Mesenchymal stem cell (in vitro differentiated cells and primary cell): ENCODE measurements around the gene VCAM1.

Experiments used
- DNase-seq: peaks from one replicate; pipeline ENCODE4 v3.0.0-alpha.2; 2013
- H2AFZ ChIP-seq: one replicate; pipeline ENCODE4 v1.6.1; 2013; ENCODE audit warnings: low read depth, mild to moderate bottlenecking, control low read depth, inconsistent platforms, low read length, moderate library complexity
- H2AK5ac ChIP-seq: 2 replicates; pipeline ENCODE4 v1.6.1; 2013; ENCODE audit warnings: low read length, moderate library complexity, mild to moderate bottlenecking, inconsistent platforms; ENCODE audit not compliant: severe bottlenecking
- H2BK120ac ChIP-seq: one replicate; pipeline ENCODE4 v1.6.1; 2013; ENCODE audit warnings: low read depth, mild to moderate bottlenecking, inconsistent platforms, low read length, moderate library complexity
- H2BK12ac ChIP-seq, 2 experiments: one replicate each; pipeline ENCODE4 v1.6.1; 2013; ENCODE audit warnings: inconsistent platforms in 2 of 2, low read length in 2 of 2, mild to moderate bottlenecking in 2 of 2, moderate library complexity in 2 of 2, control low read depth in 1 of 2
- H2BK15ac ChIP-seq: one replicate; pipeline ENCODE4 v1.6.1; 2013; ENCODE audit warnings: mild to moderate bottlenecking, low read depth, inconsistent platforms; ENCODE audit not compliant: poor library complexity, severe bottlenecking
- H2BK5ac ChIP-seq: 2 replicates; pipeline ENCODE4 v1.6.1; 2013; ENCODE audit warnings: low read depth, mild to moderate bottlenecking, low read length, control low read depth, inconsistent platforms; ENCODE audit not compliant: poor library complexity, severe bottlenecking
- H3K14ac ChIP-seq, 2 experiments: one replicate each; pipeline ENCODE4 v1.6.1; 2013; ENCODE audit warnings: inconsistent platforms in 2 of 2, low read length in 2 of 2, control low read depth in 1 of 2, mild to moderate bottlenecking in 1 of 2, moderate library complexity in 1 of 2
- H3K18ac ChIP-seq, 2 experiments: one replicate each; pipeline ENCODE4 v1.6.1; 2013; ENCODE audit warnings: inconsistent platforms in 2 of 2, low read length in 2 of 2, control low read depth in 1 of 2, low read depth in 1 of 2, mild to moderate bottlenecking in 1 of 2
- H3K23ac ChIP-seq, 2 experiments: one replicate each; pipeline ENCODE4 v1.6.1; 2013; ENCODE audit warnings: inconsistent platforms in 2 of 2, low read length in 2 of 2, mild to moderate bottlenecking in 2 of 2, moderate library complexity in 2 of 2, control low read depth in 1 of 2
- H3K27ac ChIP-seq: 2 replicates; pipeline ENCODE4 v1.5.1; 2013; ENCODE audit warnings: mild to moderate bottlenecking, moderate library complexity, low read length, control low read depth, inconsistent platforms; ENCODE audit not compliant: poor library complexity, severe bottlenecking
- H3K27me3 ChIP-seq, 2 experiments: 2 replicates each; pipeline versions ENCODE4 v1.6.1 to v1.7.0; 2013; ENCODE audit warnings: low read length in 2 of 2, mild to moderate bottlenecking in 2 of 2, moderate library complexity in 2 of 2, control low read depth in 1 of 2, inconsistent platforms in 1 of 2; ENCODE audit not compliant: control insufficient read depth in 1 of 2, insufficient read depth in 1 of 2
- H3K36me3 ChIP-seq, 2 experiments: 2 replicates each; pipeline versions ENCODE4 v1.6.1 to v1.7.0; 2013; ENCODE audit warnings: low read length in 2 of 2, control low read depth in 1 of 2, inconsistent platforms in 1 of 2, low read depth in 1 of 2, mild to moderate bottlenecking in 1 of 2; ENCODE audit not compliant: insufficient read depth in 2 of 2, control insufficient read depth in 1 of 2
- H3K4ac ChIP-seq, 2 experiments: one replicate each; pipeline ENCODE4 v1.6.1; 2013; ENCODE audit warnings: inconsistent platforms in 2 of 2, low read length in 2 of 2, mild to moderate bottlenecking in 2 of 2, moderate library complexity in 2 of 2, control low read depth in 1 of 2, low read depth in 1 of 2
- H3K4me1 ChIP-seq: 2 replicates; pipeline ENCODE4 v1.6.1; 2013; ENCODE audit warnings: low read depth, low read length, control low read depth; ENCODE audit not compliant: control insufficient read depth, insufficient read depth
- H3K4me2 ChIP-seq: 2 replicates; pipeline ENCODE4 v1.6.1; 2013; ENCODE audit warnings: low read length, mild to moderate bottlenecking, inconsistent platforms; ENCODE audit not compliant: poor library complexity, severe bottlenecking
- H3K4me3 ChIP-seq, 2 experiments: 2 replicates each; pipeline versions ENCODE4 v1.5.1 to v1.7.0; 2013; ENCODE audit warnings: low read length in 2 of 2, mild to moderate bottlenecking in 2 of 2, control low read depth in 1 of 2, low read depth in 1 of 2; ENCODE audit not compliant: insufficient read depth in 1 of 2
- H3K79me1 ChIP-seq: replicated peaks from 2 replicates; pipeline ENCODE4 v1.6.1; 2013; ENCODE audit warnings: mild to moderate bottlenecking, control low read depth, low read length, inconsistent platforms; ENCODE audit not compliant: poor library complexity, severe bottlenecking
- H3K9ac ChIP-seq: 2 replicates; pipeline ENCODE4 v1.7.0; 2013; ENCODE audit warnings: mild to moderate bottlenecking, low read length, moderate library complexity
- H3K9me3 ChIP-seq: 2 replicates; pipeline ENCODE4 v1.7.0; 2013; ENCODE audit warnings: mild to moderate bottlenecking, low read length; ENCODE audit not compliant: control insufficient read depth
- H4K8ac ChIP-seq: one replicate; pipeline ENCODE4 v1.6.1; 2013; ENCODE audit warnings: inconsistent platforms, mild to moderate bottlenecking, low read length, moderate library complexity
- H4K91ac ChIP-seq: one replicate; pipeline ENCODE4 v1.6.1; 2013; ENCODE audit warnings: mild to moderate bottlenecking, low read length, inconsistent platforms
- WGBS: methylation state at CpG from one replicate; pipeline ENCODE4 v1.1.7; 2013; ENCODE audit warnings: mixed read lengths; 5-methylcytosine and 5-hydroxymethylcytosine counted together

VCAM1 gene

DNA sequence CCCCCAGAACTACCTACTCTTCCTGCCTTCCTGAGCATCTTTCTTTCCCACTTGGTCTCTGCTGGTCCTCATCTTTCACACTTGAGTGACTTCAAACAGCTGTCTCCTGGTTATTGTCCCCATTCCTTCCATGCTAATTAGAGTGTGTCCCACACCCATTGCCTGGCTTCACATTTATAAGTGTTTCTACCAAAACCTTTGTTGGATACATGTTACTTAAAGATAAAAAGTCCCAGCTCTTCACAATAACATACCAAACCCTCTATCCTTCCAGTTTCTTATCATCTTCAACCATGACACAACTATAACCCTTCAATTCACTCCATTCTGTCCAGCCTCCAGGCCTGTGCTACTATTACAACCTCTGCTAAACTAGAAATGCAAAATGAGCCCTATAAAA is 41.0 kb downstream of the VCAM1 start:
- Histone ChIP-seq H3K14ac (no peak overlapping the region), H2BK5ac (no peak overlapping the region), H3K9ac (no peak overlapping the region), H3K4me1 (no peaks in the 10 kb centered on the region), H3K18ac (no peak overlapping the region), H3K4me3 (no peak overlapping the region), H3K27me3 (no peaks in the 10 kb centered on the region), H3K9me3 (no peaks in the 10 kb centered on the region), H4K8ac (no peak overlapping the region), H3K4me2 (no peak overlapping the region), H2BK120ac (no peak overlapping the region), H3K79me1 (no peaks in the 10 kb centered on the region), H3K27ac (no peak overlapping the region), H2BK12ac (no peak overlapping the region), H3K23ac (no peak overlapping the region), H2AK5ac (no peak overlapping the region), H2BK15ac (no peak overlapping the region), H3K4ac (no peak overlapping the region), H2AFZ (no peak overlapping the region), H4K91ac (no peak overlapping the region), H3K36me3 (no peaks in the 10 kb centered on the region)
- no peak for DNase-seq

DNA sequence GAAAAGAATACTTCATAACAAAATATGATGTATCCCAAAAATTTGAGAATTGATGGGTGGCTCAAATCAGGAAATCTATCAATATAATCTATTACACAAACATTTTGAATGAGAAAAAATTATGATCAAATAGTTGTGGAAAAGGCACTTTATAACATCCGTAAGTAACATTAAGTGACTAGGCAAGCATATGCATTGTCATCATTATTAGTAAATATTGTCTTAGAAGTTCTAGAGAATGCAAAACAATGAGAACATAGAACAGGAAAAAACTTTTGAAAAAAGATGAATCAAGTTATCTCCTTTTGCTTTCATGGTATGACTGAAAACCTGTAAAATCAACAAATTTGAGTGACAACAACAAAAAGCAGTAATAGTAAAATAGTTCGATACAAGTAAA is 42.9 kb downstream of the VCAM1 start:
- no peak overlapping the region for H2BK5ac ChIP-seq
- no CpG with 5 or more reads among the region's 2 CpGs for WGBS
- H3K18ac ChIP-seq = no peak overlapping the region
- no peak overlapping the region for H2BK12ac ChIP-seq
- no peaks in the 10 kb centered on the region for H3K79me1 ChIP-seq
- no peaks in the 10 kb centered on the region for H3K27me3 ChIP-seq
- no peaks in the 10 kb centered on the region for H3K4me1 ChIP-seq
- no peak overlapping the region for H2AK5ac ChIP-seq
- H3K27ac ChIP-seq = no peak overlapping the region
- H3K4ac ChIP-seq = no peak overlapping the region
- H2AFZ ChIP-seq = no peak overlapping the region
- DNase-seq = no peak
- no peaks in the 10 kb centered on the region for H3K9me3 ChIP-seq
- no peak overlapping the region for H3K14ac ChIP-seq
- no peak overlapping the region for H2BK120ac ChIP-seq
- H3K4me3 ChIP-seq = no peak overlapping the region
- no peak overlapping the region for H3K9ac ChIP-seq
- no peak overlapping the region for H3K23ac ChIP-seq
- no peak overlapping the region for H4K91ac ChIP-seq
- H4K8ac ChIP-seq = no peak overlapping the region
- no peaks in the 10 kb centered on the region for H3K36me3 ChIP-seq
- H3K4me2 ChIP-seq = no peak overlapping the region
- H2BK15ac ChIP-seq = no peak overlapping the region

DNA sequence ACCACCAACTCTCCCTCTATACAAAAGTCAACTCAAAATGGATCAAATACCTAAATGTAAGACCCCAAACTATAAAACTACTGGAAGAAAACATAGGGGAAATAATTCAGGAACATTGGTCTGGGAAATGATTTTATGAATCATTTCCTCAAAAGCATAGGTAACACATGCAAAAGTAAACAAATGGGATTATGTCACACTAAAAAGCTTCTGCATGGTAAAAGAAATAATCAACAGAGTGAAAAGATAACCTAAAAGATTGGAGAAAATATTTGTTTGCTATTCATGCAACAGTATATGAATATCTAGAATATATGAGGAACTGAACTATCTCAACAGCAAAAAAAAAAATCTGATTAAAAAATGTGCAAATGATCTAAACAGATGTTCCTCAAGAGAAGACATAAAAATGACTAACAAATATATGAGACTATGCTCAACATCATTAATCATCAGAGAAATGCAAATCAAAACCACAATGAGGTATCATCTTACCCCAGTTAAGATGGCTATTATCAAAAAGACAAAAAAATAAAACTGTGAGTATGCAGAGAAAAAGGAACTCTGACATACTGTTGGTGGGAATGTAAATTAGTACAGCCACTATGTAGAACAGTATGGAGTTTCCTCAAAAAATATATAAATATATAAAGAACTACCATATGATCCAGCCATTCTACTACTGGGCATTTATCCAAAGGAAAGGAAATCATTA is 47.8 kb downstream of the VCAM1 start:
- H2BK15ac ChIP-seq = no peak overlapping the region
- no peak overlapping the region for H2AFZ ChIP-seq
- H4K91ac ChIP-seq = no peak overlapping the region
- no peaks in the 10 kb centered on the region for H3K9me3 ChIP-seq
- H2BK5ac ChIP-seq = no peak overlapping the region
- H3K4me3 ChIP-seq = no peak overlapping the region
- no peaks in the 10 kb centered on the region for H3K79me1 ChIP-seq
- no peak overlapping the region for H2BK120ac ChIP-seq
- H3K36me3 ChIP-seq = no peaks in the 10 kb centered on the region
- H3K27me3 ChIP-seq = no peaks in the 10 kb centered on the region
- no peak for DNase-seq
- H3K23ac ChIP-seq = no peak overlapping the region
- H2BK12ac ChIP-seq = no peak overlapping the region
- no peak overlapping the region for H3K4ac ChIP-seq
- H3K9ac ChIP-seq = no peak overlapping the region
- no peak overlapping the region for H3K18ac ChIP-seq
- no peak overlapping the region for H4K8ac ChIP-seq
- no peak overlapping the region for H3K4me2 ChIP-seq
- H3K14ac ChIP-seq = no peak overlapping the region
- H2AK5ac ChIP-seq = no peak overlapping the region
- H3K4me1 ChIP-seq = no peaks in the 10 kb centered on the region
- H3K27ac ChIP-seq = no peak overlapping the region

DNA sequence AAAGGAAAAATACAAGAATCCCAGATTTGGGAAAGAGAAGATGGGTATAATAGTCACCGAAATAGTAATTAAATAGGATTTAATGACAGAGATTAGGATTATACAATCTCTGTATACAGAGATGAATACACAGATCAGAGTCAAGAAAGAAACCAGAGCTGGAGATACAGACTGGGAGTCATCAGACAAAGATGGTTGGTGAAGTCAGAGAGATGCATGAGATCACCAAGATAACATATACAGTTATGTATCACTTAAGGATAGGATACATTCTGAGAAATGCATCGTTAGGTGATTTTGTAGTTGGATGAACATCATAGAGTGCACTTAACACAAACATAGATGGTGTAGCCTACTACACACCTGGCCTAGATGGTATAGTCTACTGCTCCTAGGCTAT is 49.8 kb downstream of the VCAM1 start:
- WGBS = no CpG with 5 or more reads among the region's 2 CpGs
- H3K18ac ChIP-seq = no peak overlapping the region
- H3K79me1 ChIP-seq = no peaks in the 10 kb centered on the region
- H2BK12ac ChIP-seq = no peak overlapping the region
- no peak overlapping the region for H2BK120ac ChIP-seq
- H3K36me3 ChIP-seq = no peaks in the 10 kb centered on the region
- no peak overlapping the region for H3K23ac ChIP-seq
- no peak overlapping the region for H3K4me3 ChIP-seq
- no peak overlapping the region for H2BK5ac ChIP-seq
- no peak overlapping the region for H4K8ac ChIP-seq
- H3K9ac ChIP-seq = no peak overlapping the region
- H3K9me3 ChIP-seq = no peaks in the 10 kb centered on the region
- no peaks in the 10 kb centered on the region for H3K4me1 ChIP-seq
- no peak overlapping the region for H4K91ac ChIP-seq
- no peak overlapping the region for H2AFZ ChIP-seq
- no peak overlapping the region for H3K4me2 ChIP-seq
- no peak overlapping the region for H3K4ac ChIP-seq
- no peak overlapping the region for H3K27ac ChIP-seq
- H2AK5ac ChIP-seq = no peak overlapping the region
- H3K27me3 ChIP-seq = no peaks in the 10 kb centered on the region
- H2BK15ac ChIP-seq = no peak overlapping the region
- no peak overlapping the region for H3K14ac ChIP-seq
- DNase-seq = no peak
